Measurements from ENCODE around the gene GRIK1. TPM values are rescaled to one million over a fixed set of nuclear protein-coding genes. Genes with fewer than 3 reads are reported as not detected.
A peak's percentile ranks its signal among the peaks of the same experiment; 100 is the strongest.

GRIK1 gene
- total RNA-seq, 1 experiment from 2014 or later = not detected

DNA sequence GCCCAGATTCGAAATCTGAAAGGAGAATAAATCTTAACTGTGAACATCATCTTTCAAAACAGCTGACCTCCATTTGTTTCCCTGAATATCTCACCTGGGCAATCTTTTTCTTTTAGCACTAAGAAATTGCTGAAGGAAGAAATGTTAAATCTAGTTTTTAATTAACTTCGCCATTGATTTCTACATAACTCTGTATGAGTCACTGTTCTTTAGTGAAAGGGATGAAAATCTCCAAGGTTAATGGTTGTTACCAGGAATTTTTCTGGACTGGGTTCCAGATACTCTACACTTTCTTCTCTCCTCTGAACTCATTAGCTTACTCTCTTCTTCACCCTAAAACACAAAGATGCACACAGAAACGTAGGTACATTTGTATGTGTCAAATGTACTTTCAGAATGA lies 405.3 kb downstream of the GRIK1 start:
- DNase-seq (ENCODE audit: low read depth) = no peak

DNA sequence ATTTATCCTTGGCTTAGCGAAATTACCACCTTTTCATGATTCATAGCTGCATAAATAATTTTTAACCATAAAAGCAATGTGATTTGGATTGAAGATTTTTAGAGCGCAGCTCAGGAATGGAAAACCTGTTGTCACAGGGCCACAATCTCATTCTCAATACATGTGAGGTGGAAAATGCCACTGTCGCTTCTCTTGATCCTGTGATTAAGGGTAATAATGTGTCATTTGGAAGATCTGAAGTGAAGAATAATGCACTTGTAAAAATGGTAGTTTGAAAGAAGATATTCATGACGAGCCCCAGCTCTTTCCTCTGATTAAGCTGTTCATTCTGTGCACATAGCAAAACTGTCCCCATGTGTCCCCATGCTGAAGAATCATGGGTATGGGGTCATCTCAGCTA lies 410.7 kb downstream of the GRIK1 start:
- DNase-seq (ENCODE audit: low read depth) = no peak

DNA sequence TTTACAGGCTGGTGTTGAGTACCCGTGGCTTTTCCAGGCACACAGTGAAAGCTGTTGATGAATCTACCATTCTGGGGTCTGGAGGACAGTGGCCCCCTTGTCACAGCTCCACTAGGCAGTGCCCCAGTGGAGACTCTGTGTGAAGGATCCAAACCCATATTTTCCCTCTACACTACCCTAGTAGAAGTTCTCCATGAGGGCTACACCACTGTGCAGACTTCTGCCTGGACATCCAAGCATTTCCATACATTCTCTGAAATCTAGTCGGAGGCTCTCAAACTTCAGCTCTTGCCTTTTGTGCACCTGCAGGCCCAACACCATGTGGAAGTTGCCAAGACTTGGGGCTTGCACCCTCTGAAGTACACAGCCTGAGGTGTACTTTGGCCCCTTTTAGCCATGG lies 413.3 kb downstream of the GRIK1 start:
- DNase-seq (ENCODE audit: low read depth) = no peak

DNA sequence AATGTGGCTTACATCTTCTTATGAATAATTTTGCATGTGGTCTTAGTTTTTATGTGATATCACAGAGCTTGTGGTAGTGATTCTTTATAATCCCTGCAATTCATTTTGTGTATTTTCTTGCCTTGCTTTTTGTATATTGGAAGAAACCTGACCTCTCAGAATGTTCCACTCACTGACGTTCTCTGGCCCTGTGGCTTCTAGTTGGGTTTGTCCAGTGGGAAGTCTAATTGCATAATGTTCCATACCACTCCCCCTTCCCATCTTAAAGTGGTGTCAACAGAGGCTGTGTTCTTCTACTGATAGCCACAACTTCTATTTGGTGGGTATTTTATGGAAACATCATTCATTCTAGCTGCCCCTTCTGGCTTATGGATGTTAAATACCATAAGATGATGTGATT lies 415.7 kb downstream of the GRIK1 start:
- no peak for DNase-seq (ENCODE audit: low read depth)

DNA sequence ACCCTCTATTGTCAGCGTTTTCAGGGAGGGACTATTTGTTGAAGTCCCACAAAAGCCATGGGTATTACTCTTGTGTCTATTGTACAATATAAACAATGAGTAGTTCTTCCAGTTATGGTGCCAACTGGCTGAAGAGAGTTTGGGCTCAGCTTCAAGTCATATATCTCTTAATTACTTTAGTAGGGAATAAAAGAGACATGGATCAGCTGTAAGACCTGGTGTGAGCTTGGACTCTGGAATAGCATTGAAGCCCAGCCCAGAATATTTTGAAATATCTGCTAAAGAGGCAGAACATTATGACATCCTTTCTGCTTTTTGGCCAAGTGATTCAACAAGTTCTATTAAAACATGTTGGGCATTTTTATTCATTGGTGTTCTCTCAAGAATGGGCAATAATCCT lies 416.1 kb downstream of the GRIK1 start:
- DNase-seq (ENCODE audit: low read depth) = no peak

DNA sequence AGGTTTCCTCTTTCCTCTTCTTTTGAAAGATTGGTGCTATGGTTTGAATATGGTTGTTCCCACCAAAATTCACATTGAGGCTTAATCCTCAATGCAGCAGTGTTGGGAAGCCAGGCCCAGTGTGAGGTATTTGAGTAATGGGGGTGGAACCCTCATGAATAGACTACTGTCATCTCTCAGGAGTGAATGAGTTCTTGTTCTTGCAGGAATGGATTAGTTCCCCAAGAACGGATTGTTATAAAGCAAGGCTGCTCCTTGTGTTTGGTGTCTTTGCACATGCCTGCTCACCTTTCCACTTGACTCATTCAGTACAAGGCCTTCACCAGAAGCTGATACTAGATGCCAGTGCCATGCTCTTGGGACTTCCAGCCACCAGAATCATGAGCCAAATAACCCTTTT lies 417.9 kb downstream of the GRIK1 start:
- peak; percentile 3 for DNase-seq (ENCODE audit: low read depth)

DNA sequence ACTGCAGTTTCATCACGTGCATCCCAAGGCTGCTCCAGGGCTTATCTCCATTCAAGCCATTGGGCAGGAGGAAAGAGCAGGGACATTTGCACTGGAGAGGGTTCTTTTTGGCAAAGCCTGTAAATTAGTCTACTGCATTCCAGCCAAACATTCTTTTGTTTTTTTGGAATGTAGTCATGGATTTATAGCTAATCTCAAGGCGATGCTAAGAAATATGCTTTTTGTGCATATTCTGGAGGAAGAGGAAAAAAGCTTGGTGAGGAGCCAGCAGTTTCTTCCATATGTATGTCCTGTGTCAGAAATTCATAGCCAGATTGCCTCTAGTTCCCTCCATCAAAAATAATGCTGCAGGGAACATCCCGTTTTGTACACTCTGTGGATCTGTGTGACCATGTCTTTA lies 419.6 kb downstream of the GRIK1 start:
- no peak for DNase-seq (ENCODE audit: low read depth)

DNA sequence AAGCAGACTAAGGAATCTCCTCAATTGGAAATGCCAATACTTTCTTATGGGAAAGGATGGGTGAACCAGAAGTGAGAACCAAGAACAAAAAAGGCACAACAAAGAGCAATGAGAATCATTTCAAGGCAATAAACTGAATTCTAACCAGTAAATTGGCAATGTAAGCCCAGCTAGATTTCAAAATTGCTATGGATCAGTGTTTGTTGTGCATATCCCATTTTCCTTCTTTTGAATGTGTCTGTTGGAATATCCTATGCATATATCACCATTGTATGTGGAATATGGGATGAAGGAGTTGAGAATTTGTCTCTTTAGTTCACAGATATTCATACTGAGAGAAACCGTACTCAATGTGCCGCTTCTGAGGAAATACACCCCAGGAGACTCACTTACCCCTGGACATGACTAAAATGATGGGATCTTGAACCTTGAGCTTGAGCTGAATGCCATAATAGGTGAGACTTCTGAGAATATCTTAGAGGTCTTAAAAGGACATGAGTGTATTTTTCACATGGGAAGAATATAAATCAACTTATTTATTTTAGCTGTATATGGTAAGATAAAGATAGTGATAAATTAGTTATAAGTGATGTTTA lies 425.0 kb downstream of the GRIK1 start:
- no peak for DNase-seq (ENCODE audit: low read depth)

DNA sequence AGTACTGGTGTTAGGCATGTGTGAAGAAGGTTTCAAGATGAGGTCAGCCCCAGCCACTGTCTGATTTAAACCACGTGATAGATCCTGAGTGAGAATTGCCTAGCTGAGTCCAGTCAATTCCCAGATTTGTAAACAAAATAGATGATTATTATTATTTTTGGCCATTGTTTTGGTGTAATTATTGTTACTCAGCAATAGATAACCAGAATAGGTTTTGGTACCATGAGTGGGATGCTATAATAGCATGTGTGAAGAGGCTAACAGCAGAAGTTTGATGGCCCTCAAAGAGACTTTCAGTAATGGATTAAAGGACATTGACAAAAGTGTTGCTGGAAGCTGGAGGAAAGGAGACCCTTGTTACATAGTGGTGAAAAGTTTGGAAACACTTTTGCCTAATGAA lies 426.3 kb downstream of the GRIK1 start:
- DNase-seq (ENCODE audit: low read depth) = no peak

DNA sequence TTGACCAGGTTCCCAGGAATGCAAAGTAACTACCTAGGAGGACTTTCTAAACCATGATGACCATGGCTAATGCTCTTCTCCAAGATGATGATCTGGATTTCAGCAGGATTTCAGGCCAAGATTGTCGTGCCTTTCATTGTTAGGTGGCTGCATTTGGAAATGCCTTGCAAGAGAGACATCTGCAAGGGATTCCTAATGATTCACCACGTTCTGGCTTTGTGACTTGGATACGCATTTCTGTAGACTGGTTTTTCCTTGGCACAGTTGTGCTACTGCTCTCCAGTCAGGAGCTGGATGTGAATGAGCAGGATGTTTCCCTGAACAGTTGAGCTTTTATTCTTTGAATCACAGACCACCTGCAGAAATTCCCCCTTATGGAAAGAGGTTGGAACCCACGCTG lies 428.7 kb downstream of the GRIK1 start:
- DNase-seq (ENCODE audit: low read depth) = no peak

DNA sequence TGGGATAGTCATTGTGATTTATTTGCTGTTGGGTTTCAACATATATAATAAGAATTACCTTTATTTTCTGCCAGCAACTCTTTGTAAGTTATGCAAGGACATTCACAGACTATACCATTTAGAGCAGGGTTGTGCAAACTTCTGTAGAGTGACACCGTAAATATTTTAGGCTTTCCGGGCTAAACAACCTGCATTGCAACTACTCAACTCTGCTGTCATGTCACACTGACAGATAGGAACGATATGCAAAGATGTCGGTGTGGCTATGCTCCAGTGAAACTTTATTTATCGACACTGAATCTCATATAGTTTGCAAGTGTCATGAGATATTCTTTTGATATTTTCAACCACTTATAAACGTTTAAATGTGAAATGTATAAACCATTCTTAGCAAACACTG lies 430.7 kb downstream of the GRIK1 start:
- DNase-seq (ENCODE audit: low read depth) = no peak

DNA sequence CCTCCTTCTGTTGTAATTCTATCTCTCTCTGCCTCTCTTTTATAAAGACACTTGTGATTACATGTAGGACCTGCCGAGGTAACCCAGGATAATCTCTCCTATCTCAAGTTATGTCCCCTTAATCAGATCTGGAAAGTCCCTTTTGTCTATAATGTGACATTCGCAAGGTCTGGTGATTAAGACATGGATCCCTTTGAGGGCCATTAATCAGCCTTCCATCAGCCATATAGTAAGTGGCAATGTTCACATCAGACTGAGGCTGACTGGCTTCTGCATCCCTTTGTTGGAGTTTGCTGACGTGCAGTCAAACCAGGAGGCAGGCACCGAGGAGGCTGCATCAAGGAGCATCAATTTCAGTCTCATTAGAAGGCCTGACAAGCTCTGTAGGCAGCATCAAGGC lies 431.5 kb downstream of the GRIK1 start:
- DNase-seq (ENCODE audit: low read depth) = no peak

DNA sequence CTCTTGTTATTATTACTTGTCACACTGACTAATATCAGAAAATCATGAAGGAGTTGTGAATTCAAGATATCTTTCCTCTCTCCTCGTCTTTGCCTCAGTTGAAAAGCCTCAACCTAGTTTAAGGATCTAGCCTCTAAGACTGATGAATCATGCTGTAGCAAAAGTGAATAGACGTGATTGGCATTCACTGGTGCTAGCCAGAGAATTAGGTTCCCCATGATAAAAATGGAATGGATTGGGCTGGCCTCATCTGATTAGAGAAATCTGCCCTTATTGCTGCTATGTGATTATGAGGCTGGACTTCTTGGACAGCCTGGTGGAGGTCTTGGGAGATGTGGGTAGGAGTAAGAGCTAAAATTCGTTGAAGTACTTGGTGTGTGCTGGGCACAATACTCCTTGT lies 432.8 kb downstream of the GRIK1 start:
- no peak for DNase-seq (ENCODE audit: low read depth)

DNA sequence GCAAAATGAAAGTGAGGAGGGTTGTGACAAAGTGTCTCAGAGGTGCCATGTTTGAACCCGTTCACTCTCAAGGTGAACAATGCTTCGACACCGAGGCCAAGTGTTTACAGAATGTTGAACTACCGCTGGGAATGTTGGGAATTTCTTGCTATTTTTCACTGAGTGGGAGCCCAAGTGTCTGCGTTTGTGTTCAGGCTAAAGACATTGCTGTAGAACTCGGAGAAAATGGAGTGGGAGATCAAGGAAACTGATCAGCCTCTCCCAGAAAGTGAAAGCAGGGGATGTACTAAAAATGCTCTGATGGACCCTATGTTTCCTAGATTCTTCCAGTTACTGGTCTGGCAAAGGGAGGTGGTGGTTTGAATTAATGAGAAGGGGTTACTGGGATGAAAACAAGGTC lies 433.6 kb downstream of the GRIK1 start:
- no peak for DNase-seq (ENCODE audit: low read depth)

DNA sequence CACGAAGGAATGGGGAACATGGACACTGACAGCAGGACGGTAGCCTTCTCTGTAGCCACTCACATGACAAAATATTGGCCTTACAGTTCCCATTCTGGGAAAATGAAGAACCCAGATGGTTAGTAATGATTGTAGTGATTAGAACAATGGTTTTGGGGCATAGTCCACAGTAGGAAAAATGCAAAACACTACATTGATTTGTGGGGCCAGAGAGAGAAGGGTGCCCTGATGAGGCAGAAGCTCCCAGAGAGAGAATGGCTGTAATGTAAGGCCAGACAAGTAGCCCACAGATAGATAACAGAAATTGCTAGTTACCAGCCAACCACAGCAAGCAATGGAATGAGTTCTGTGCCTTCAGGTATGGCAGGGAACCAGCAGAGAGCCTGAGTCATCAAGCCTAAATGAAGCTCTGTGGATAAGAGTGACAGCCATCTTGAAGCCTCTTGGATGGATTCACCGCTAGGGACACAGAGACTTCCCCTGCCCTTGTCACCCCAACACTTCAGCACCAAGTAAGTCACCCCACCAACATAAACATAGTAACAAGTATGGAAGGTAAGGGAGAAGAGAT lies 435.0 kb downstream of the GRIK1 start:
- peak; percentile 79 for DNase-seq (ENCODE audit: low read depth)

DNA sequence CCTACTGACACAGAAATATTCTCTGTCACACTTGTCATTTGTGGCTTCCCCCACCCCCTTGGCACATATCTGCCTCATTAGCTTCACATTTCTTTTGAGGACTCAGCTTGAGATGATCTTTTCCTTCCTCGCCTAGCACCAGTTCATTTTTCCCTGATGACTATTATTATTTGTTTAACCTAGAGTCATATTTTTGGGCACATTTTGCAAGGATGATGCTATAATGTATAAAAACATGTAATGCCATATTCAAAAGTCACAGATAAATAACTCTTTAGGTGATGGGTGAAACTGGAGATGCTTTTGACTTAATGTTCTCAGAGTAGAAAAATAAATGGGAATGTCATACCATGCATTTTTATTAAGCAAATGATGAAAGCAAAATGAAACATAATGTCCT lies 438.3 kb downstream of the GRIK1 start:
- no peak for DNase-seq (ENCODE audit: low read depth)

DNA sequence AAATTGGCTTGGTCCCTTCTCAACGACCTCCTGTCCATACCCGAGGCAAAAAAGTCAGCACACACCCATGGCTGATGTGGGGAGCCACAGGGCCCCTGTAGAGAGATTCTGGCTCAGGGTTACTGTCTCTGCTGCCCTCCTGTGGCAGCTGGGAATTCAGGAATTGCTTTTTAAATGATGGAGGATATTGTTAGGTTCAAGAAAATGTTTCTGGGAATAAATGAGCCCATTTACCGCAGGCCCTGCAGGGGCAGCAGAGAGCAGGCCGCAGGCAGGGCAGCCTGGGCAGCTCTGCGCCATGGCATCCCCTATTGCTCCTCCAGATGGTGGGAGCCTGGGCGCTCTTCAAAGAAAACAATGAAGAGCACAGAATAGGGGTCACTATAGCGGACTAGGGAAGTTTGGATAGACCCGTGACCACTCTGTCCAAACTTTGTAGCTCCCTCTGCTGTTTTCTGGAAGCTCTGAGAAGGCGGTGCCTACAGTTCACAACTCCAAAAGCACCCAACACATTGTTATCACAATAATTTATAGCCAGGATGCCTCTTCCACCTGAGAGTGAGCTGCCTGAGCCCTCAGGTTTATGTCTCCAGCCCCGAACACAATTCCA lies 440.0 kb downstream of the GRIK1 start:
- DNase-seq (ENCODE audit: low read depth) = peak; percentile 66

DNA sequence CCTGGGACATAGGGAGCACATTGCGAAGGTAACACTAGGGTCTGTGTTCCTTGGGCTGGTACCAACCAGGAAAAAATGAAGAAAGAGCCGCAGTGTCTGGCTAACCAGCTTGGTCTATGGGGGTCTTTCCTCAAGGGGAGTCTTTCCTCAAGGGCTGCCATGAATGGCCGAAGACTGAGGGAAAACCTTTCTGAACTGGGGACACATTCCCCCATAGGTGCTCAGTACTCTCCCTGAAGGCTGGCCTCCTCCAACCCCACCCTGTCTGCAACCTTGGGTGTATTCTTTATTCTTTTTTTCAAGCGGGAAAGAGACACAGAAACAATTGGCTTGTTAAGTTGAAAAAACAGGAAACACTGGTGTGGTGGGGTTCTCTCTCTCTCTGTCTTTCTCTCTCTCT lies 440.6 kb downstream of the GRIK1 start:
- DNase-seq (ENCODE audit: low read depth) = no peak

DNA sequence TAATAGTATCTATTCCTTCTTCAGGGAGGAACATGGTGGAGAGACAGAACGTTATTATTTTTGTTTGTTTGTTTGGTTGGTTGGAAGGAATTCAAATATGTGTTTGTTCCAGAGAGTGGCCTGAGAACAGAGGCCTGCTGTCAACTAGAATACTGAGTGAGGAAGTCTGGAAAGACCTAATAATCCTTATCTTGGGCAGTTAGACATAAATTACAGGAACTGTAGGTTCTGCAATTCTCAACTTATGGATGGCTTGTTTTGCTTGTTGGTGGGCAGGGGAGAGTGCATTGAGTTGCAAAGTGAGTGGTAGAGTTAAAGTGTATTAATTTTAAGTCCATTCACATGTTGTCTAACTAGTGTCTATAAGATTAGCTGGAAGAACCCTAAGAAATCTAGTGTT lies 443.5 kb downstream of the GRIK1 start:
- DNase-seq (ENCODE audit: low read depth) = no peak

DNA sequence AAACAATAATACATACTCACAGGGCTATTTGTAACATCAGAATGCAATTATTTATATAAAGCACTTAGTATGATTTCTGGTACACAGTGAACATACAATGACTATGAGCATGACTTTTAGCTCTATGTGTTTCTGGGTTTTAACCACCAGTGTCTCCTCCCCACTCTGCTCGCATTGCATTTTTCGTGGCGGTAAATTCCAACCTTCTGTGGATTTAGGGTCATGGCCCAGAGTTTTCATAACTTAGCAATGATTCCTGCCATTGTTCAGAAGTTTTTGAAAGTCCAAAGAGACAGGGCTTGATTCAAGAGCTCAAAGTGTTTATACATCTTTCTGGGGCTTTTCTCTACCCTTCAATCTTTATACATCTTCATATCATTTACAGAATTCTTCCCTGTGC lies 449.8 kb downstream of the GRIK1 start:
- DNase-seq (ENCODE audit: low read depth) = no peak

DNA sequence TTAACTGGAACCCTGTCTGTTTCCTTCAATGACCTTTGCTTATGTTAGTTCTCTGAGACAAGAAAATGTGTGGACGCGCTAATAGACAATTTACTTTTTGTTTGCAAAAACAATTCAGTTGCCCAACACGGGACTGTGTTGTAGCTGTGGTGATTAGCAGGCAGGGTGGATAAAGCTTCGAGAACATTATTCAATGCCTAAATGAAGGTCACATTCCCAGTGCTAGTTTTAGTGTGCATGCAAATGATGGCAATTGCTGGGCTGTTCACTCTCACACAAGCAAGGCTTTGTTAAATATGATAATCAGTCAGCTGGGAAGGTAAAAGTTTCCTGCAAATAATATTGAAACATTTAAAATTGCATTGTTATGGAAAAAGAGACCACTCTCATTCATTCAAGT lies 452.6 kb downstream of the GRIK1 start:
- no peak for DNase-seq (ENCODE audit: low read depth)

Data from RPMI7951 (cell line).